HFF-Myc (cell line): ENCODE data around the gene ANK2.

Experiments used
- DNase-seq: peaks from one replicate; pipeline ENCODE4 v3.0.0-alpha.2; 2011; ENCODE audit warnings: low read depth; ENCODE audit errors: extremely low read depth
- H3K4me3 ChIP-seq: replicated peaks from 2 replicates; pipeline ENCODE4 v1.5.1; 2011; ENCODE audit warnings: low read depth, mild to moderate bottlenecking, control low read depth, low read length
- TF ChIP-seq, protein P1 (sequence below): IDR thresholded peaks from 2 replicates; pipeline ENCODE4 v1.5.1; 2012; ENCODE audit warnings: mild to moderate bottlenecking, low read depth, low read length, control low read depth; ENCODE audit errors: missing control alignments

The ANK2 gene

DNA sequence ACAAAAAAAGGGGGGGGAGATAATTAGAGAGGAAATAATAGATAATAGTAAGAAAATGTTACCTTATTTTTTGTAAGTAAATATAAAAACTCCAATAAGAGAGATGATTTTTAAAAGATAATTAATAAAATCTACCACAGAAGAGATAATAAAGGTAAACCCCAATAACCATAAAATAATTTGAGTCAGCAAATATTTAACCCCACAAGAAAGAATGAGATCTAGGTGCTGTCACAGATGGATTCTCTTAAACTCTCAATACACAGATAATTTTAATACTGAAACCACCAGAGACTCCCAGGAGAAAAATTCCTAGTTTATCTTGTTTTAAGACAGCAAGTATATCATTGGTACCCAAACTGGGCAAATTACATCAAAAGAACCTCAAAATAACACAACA, 341.4 kb downstream of the ANK2 start:
- no peak overlapping the region for H3K4me3 ChIP-seq
- DNase-seq = no peak
- TF ChIP-seq, protein P1, sequence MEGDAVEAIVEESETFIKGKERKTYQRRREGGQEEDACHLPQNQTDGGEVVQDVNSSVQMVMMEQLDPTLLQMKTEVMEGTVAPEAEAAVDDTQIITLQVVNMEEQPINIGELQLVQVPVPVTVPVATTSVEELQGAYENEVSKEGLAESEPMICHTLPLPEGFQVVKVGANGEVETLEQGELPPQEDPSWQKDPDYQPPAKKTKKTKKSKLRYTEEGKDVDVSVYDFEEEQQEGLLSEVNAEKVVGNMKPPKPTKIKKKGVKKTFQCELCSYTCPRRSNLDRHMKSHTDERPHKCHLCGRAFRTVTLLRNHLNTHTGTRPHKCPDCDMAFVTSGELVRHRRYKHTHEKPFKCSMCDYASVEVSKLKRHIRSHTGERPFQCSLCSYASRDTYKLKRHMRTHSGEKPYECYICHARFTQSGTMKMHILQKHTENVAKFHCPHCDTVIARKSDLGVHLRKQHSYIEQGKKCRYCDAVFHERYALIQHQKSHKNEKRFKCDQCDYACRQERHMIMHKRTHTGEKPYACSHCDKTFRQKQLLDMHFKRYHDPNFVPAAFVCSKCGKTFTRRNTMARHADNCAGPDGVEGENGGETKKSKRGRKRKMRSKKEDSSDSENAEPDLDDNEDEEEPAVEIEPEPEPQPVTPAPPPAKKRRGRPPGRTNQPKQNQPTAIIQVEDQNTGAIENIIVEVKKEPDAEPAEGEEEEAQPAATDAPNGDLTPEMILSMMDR = no peak

GRCh38 chr4:113394108-113394729, 344.8 kb downstream of the ANK2 start:
- no peak overlapping the region for H3K4me3 ChIP-seq
- TF ChIP-seq, protein P1 = no peak
- DNase-seq = no peak

- peak; percentile 87 for DNase-seq
- TF ChIP-seq, protein P1 = peak; percentile 63
- no peak overlapping the region for H3K4me3 ChIP-seq
Observed at GRCh38 chr4:113394730-113395530, 345.5 kb downstream of the ANK2 start.

- TF ChIP-seq, protein P1 = no peak
- H3K4me3 ChIP-seq = no peak overlapping the region
- DNase-seq = no peak
Observed at GRCh38 chr4:113397114-113397701, 347.8 kb downstream of the ANK2 start.

- TF ChIP-seq, protein P1 = no peak
- no peak for DNase-seq
- no peak overlapping the region for H3K4me3 ChIP-seq
Observed at GRCh38 chr4:113398441-113399143, 349.1 kb downstream of the ANK2 start.

DNA sequence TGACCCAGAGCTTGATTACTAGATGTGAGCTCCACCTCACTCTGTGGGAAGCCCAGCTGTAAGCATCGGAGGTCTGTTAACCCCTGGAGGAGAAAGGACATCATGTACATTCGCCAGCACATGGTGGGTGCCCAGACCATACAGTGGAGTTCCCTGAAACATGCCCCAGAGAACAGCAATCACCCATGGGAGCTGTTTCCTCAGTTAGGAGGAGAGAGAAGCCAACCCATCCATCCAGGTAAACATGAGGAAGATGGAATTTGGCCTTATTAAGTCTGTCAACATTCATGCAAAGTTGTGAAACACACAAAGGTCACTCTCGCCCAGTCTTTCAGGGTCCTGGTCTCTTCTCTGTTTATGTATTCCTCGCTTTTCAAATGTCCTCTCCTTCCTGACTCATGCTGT, 354.7 kb downstream of the ANK2 start:
- TF ChIP-seq, protein P1 = no peak
- DNase-seq = no peak
- no peak overlapping the region for H3K4me3 ChIP-seq
